Measurements from ENCODE around the gene EEFSEC.
A peak's percentile ranks its signal among the peaks of the same experiment; 100 is the strongest.

GRCh38 chr3:128133273-128133883, 19.9 kb upstream of the EEFSEC start:
- TF ChIP-seq CTCF (conservative IDR thresholded peaks at IDR 0.05) (peak; percentile 74), ZFX (IDR thresholded peaks at IDR 0.05) (no peak)
